ENCODE data around the gene SLC35D3. TPM values are rescaled to one million over a fixed set of nuclear protein-coding genes. Genes with fewer than 3 reads are reported as not detected.
"Not testable (repeated sequence)": the region's sequence is repeated elsewhere in the genome, so short reads cannot be mapped to it uniquely, and the experiment has no call there.

The SLC35D3 gene
- total and polyA plus RNA-seq, 10 donors = not detected

DNA sequence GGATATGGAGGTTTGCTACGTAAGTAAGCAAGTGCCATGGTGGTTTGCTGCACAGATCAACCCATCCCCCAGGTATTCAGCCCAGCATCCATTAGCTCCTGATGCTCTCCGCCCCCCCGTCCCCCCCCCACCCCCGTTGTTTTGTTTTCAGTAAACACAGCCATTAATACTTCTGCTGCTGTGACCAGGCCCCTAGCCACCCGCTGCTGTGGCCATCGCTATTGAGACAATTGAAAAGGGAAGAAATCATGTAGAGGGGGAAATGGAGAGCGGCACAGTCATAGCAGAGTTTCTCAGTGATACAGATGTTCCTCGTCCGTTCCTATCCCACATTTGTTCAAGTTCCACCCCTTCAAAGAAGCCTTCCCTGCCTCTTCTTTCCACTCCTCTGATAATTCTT lies 24.9 kb downstream of the SLC35D3 start:
- 67 to 74% (median 68%) methylated on average over 9 of the region's 9 CpGs for WGBS, 5 donors
- H3K4me1 ChIP-seq = no peaks in the 10 kb centered on the region
- no peak for TF ChIP-seq POLR2A (IDR thresholded peaks at IDR 0.05)
- TF ChIP-seq, protein P1, sequence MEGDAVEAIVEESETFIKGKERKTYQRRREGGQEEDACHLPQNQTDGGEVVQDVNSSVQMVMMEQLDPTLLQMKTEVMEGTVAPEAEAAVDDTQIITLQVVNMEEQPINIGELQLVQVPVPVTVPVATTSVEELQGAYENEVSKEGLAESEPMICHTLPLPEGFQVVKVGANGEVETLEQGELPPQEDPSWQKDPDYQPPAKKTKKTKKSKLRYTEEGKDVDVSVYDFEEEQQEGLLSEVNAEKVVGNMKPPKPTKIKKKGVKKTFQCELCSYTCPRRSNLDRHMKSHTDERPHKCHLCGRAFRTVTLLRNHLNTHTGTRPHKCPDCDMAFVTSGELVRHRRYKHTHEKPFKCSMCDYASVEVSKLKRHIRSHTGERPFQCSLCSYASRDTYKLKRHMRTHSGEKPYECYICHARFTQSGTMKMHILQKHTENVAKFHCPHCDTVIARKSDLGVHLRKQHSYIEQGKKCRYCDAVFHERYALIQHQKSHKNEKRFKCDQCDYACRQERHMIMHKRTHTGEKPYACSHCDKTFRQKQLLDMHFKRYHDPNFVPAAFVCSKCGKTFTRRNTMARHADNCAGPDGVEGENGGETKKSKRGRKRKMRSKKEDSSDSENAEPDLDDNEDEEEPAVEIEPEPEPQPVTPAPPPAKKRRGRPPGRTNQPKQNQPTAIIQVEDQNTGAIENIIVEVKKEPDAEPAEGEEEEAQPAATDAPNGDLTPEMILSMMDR (IDR thresholded peaks at IDR 0.05 in 8 of 11, conservative IDR thresholded peaks at IDR 0.05 in 3 of 11) = no peak
- no peak for TF ChIP-seq POLR2AphosphoS5 (IDR thresholded peaks at IDR 0.05)
- no peak overlapping the region for H3K27ac ChIP-seq
- H3K27me3 ChIP-seq (replicated peaks in 1 of 7) = peaks cover 0 to 9% (median 0%) of the 10 kb centered on the region in 7 donors
- no peak for DNase-seq
- no peaks in the 10 kb centered on the region for H3K36me3 ChIP-seq
- intact Hi-C loops (cut with DNase I; ENCODE audit: low total_unique reads) = no loop called here
- H3K4me3 ChIP-seq = no peak overlapping the region
- H3K9me3 ChIP-seq = peaks cover 0 to 4% (median 0%) of the 10 kb centered on the region in 8 donors

- intact Hi-C loops (cut with DNase I; ENCODE audit: low total_unique reads); H3K4me3 ChIP-seq; DNase-seq; H3K27me3 ChIP-seq (replicated peaks in 1 of 7); H3K9me3 ChIP-seq; H3K4me1 ChIP-seq; H3K27ac ChIP-seq; H3K36me3 ChIP-seq: not testable (repeated sequence)
- WGBS, 5 donors = 84 to 95% (median 89%) methylated on average over 3 of the region's 3 CpGs
These were observed 27.9 kb downstream of the SLC35D3 start for GRCh38 chr6:136949957-136950356.

DNA sequence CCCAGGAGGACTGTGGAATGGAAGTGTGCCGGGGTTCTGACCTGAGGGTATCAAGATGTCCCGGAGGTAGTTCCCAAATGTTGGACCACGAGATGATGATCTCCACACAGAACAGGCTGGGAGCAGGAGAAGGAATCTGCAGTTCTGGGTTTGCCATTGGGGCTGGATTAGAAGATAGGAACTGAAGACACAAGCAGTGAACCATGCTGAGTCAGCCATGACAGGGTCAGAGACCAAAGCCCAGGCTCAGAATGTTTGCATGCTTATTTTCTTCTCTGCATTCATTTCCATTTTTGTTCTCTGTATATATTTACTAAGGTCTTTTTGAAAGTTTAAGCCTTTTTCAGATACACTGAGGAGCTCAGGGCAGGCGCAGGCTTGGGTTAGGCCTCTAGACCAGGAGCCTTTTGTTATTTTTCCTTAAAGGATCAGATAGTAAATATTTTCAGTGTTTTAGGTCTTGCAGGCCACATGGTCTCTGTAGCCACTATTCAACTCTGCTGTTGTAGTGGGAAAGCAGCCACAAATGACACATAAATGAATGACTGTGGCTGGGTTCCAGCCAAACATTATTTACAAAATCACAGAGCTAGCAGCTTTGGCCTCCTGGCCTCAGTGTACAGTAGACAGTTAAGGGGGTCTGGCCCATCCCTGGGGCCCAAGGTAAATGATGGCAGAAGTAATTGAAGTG lies 28.5 kb downstream of the SLC35D3 start:
- TF ChIP-seq, protein P1 (IDR thresholded peaks at IDR 0.05 in 8 of 11, conservative IDR thresholded peaks at IDR 0.05 in 3 of 11) = no peak
- TF ChIP-seq POLR2AphosphoS5 (IDR thresholded peaks at IDR 0.05) (no peak), POLR2A (IDR thresholded peaks at IDR 0.05) (no peak)
- H3K36me3 ChIP-seq = no peaks in the 10 kb centered on the region
- intact Hi-C loops (cut with DNase I; ENCODE audit: low total_unique reads) = no loop called here
- H3K4me3 ChIP-seq = no peak overlapping the region
- H3K27me3 ChIP-seq (replicated peaks in 1 of 7) = peaks cover 0 to under 1% (median 0%) of the 10 kb centered on the region in 7 donors
- no peak for DNase-seq
- H3K4me1 ChIP-seq = no peaks in the 10 kb centered on the region
- H3K27ac ChIP-seq = no peak overlapping the region
- WGBS, 5 donors = 83 to 96% (median 93%) methylated on average over 4 of the region's 4 CpGs
- H3K9me3 ChIP-seq = peaks cover 0 to 4% (median 0%) of the 10 kb centered on the region in 8 donors

DNA sequence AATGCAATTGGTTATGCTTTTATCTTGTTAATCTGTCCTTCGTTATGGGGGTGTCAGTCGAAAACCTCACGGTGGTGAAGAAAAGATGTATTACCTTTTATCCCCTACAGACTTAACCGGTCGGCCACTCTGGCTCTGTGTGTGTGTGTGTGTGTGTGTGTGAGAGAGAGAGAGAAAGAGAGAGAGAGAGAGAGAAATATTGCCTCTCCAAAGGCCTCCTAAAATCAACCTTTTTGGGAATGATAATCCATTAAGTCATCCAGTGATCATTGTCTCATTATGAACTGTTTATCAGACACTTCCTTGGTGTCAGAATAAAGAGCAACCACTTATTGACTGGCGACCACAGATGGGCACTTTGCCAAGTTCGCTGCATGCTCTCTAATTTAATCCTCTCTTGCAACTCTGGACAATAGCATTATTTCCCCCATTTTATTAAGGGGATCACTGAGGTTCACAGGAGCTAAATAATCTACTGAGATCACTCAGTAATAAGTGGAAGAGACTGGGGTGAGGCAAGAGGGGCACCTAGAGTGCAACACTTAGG lies 30.7 kb downstream of the SLC35D3 start:
- no peak for DNase-seq
- 69 to 79% (median 75%) methylated on average over 7 of the region's 7 CpGs for WGBS, 5 donors
- peaks cover 0 to 11% (median 7%) of the 10 kb centered on the region in 6 donors for H3K4me1 ChIP-seq
- H3K9me3 ChIP-seq = peaks cover 0 to 4% (median 0%) of the 10 kb centered on the region in 8 donors
- no peak overlapping the region for H3K4me3 ChIP-seq
- no peak overlapping the region for H3K27ac ChIP-seq
- intact Hi-C loops (cut with DNase I; ENCODE audit: low total_unique reads) = no loop called here
- H3K36me3 ChIP-seq = no peaks in the 10 kb centered on the region
- H3K27me3 ChIP-seq (replicated peaks in 1 of 7) = peaks cover 0 to 7% (median 0%) of the 10 kb centered on the region in 7 donors
- TF ChIP-seq, protein P1 (IDR thresholded peaks at IDR 0.05 in 8 of 11, conservative IDR thresholded peaks at IDR 0.05 in 3 of 11) = no peak
- no peak for TF ChIP-seq POLR2A (IDR thresholded peaks at IDR 0.05)
- no peak for TF ChIP-seq POLR2AphosphoS5 (IDR thresholded peaks at IDR 0.05)

Data from spleen (tissue), 11 donors.